Smooth muscle cell (in vitro differentiated cells): Measurements from ENCODE around the gene TTBK1. TPM values are rescaled to one million over a fixed set of nuclear protein-coding genes. Genes with fewer than 3 reads are reported as not detected.

Experiments
- DNase-seq: peaks from one replicate; lab custom pipeline; 2025; ENCODE audit not compliant: unreplicated experiment; lab: John Stamatoyannopoulos, UW
- H2AFZ ChIP-seq: fragments of 200-600 bp; sonication (generic); 2 replicates; pipeline ENCODE4 v1.6.0; 2016; ENCODE audit warnings: antibody characterized with exemption, low read depth, mild to moderate bottlenecking
- H3F3A ChIP-seq: fragments of 200-600 bp; sonication (generic); 2 replicates; pipeline ENCODE4 v1.6.0; 2017; ENCODE audit warnings: antibody characterized with exemption, low read depth
- H3K27ac ChIP-seq: fragments of 200-600 bp; sonication (generic); 2 replicates; pipeline ENCODE4 v1.5.1; 2016; ENCODE audit warnings: low read depth, mild to moderate bottlenecking
- H3K27me3 ChIP-seq: fragments of 200-600 bp; sonication (generic); 2 replicates; pipeline ENCODE4 v1.6.1; 2016; ENCODE audit warnings: low read depth, mild to moderate bottlenecking
- H3K36me3 ChIP-seq: fragments of 200-600 bp; sonication (generic); 2 replicates; pipeline ENCODE4 v1.5.1; 2016; ENCODE audit warnings: low read depth
- H3K4me1 ChIP-seq: fragments of 200-600 bp; sonication (generic); 2 replicates; pipeline ENCODE4 v1.5.1; 2016; ENCODE audit warnings: low read depth
- H3K4me2 ChIP-seq: fragments of 200-600 bp; sonication (generic); 2 replicates; pipeline ENCODE4 v1.6.0; 2016; ENCODE audit warnings: mild to moderate bottlenecking
- H3K4me3 ChIP-seq: fragments of 200-600 bp; sonication (generic); 2 replicates; pipeline ENCODE4 v1.5.1; 2016; ENCODE audit warnings: mild to moderate bottlenecking
- H3K79me2 ChIP-seq: fragments of 200-600 bp; sonication (generic); 2 replicates; pipeline ENCODE4 v1.6.0; 2016; ENCODE audit warnings: low read depth, mild to moderate bottlenecking
- H3K9ac ChIP-seq: fragments of 200-600 bp; sonication (generic); 2 replicates; pipeline ENCODE4 v1.6.0; 2016; ENCODE audit warnings: low read depth
- H3K9me3 ChIP-seq: fragments of 200-600 bp; sonication (generic); replicated peaks from 2 replicates; pipeline ENCODE4 v1.5.1; 2016; ENCODE audit warnings: low read depth
- H4K20me1 ChIP-seq: fragments of 200-600 bp; sonication (generic); 2 replicates; pipeline ENCODE4 v1.6.0; 2016; ENCODE audit warnings: low read depth
- CTCF ChIP-seq: fragments of 200-600 bp; sonication (generic); IDR thresholded peaks from 2 replicates; pipeline ENCODE4 v1.5.1; 2017; ENCODE audit warnings: borderline replicate concordance, mild to moderate bottlenecking, antibody characterized with exemption; ENCODE audit not compliant: insufficient read depth, poor library complexity, severe bottlenecking
- WGBS: methylation state at CpG from one replicate; pipeline ENCODE4 v1.1.7; 2016; ENCODE audit warnings: low lambda C conversion rate; 5-methylcytosine and 5-hydroxymethylcytosine counted together
- polyA plus RNA-seq: library from polyadenylated mRNA; unstranded; fragments of >200 nt; fragmentation: Nextera tagmentation; extraction: Ambion mirVana; gene quantifications from 2 replicates; pipeline ENCODE4 v1.2.1, GENCODE V29; 2016
- total RNA-seq: library from RNA; depleted of rRNA; stranded (reverse); fragments of >200 nt; gene quantifications from 2 replicates; pipeline ENCODE4 v1.2.3, GENCODE V29; 2014

Gene TTBK1
- total and polyA plus RNA-seq, 2 experiments from 2014 or later: not detected

GRCh38 chr6:43318011-43318410, 74.7 kb downstream of the TTBK1 start:
- Histone ChIP-seq H3F3A (no peaks in the 10 kb centered on the region), H3K9ac (no peak overlapping the region), H3K79me2 (no peaks in the 10 kb centered on the region), H3K4me3 (no peak overlapping the region), H3K4me1 (no peaks in the 10 kb centered on the region), H2AFZ (no peak overlapping the region), H3K9me3 (no peaks in the 10 kb centered on the region), H3K27ac (no peak overlapping the region), H3K27me3 (no peaks in the 10 kb centered on the region), H3K36me3 (no peaks in the 10 kb centered on the region), H3K4me2 (no peak overlapping the region), H4K20me1 (no peaks in the 10 kb centered on the region)
- no peak for DNase-seq
- WGBS: 90% methylated on average over 2 of the region's 2 CpGs
- no peak for TF ChIP-seq CTCF

GRCh38 chr6:43325876-43326275, 82.6 kb downstream of the TTBK1 start:
- Histone ChIP-seq H3K4me1 (no peaks in the 10 kb centered on the region), H3K4me2 (no peak overlapping the region), H3F3A (no peaks in the 10 kb centered on the region), H3K9ac (no peak overlapping the region), H2AFZ (no peak overlapping the region), H3K27me3 (no peaks in the 10 kb centered on the region), H3K36me3 (no peaks in the 10 kb centered on the region), H3K27ac (no peak overlapping the region), H3K79me2 (no peaks in the 10 kb centered on the region), H3K9me3 (no peaks in the 10 kb centered on the region), H4K20me1 (no peaks in the 10 kb centered on the region), H3K4me3 (no peak overlapping the region)
- no peak for DNase-seq
- 79% methylated on average over 1 of the region's 1 CpG for WGBS
- no peak for TF ChIP-seq CTCF

GRCh38 chr6:43328528-43328927, 85.2 kb downstream of the TTBK1 start:
- 53% methylated on average over 1 of the region's 1 CpG for WGBS
- no peaks in the 10 kb centered on the region for H4K20me1 ChIP-seq
- no peaks in the 10 kb centered on the region for H3K79me2 ChIP-seq
- no peaks in the 10 kb centered on the region for H3K4me1 ChIP-seq
- H3F3A ChIP-seq: no peaks in the 10 kb centered on the region
- TF ChIP-seq CTCF: no peak
- peak overlapping the region; percentile 49 for H3K27ac ChIP-seq
- no peaks in the 10 kb centered on the region for H3K36me3 ChIP-seq
- H3K4me3 ChIP-seq: no peak overlapping the region
- H3K27me3 ChIP-seq: no peaks in the 10 kb centered on the region
- no peak overlapping the region for H2AFZ ChIP-seq
- no peak for DNase-seq
- H3K4me2 ChIP-seq: no peak overlapping the region
- no peaks in the 10 kb centered on the region for H3K9me3 ChIP-seq
- no peak overlapping the region for H3K9ac ChIP-seq

GRCh38 chr6:43331470-43331869, 88.2 kb downstream of the TTBK1 start:
- Histone ChIP-seq H3K4me1 (no peaks in the 10 kb centered on the region), H3K79me2 (no peaks in the 10 kb centered on the region), H3K4me3 (no peak overlapping the region), H3K9ac (no peak overlapping the region), H3K4me2 (no peak overlapping the region), H3K36me3 (no peaks in the 10 kb centered on the region), H3K27ac (no peak overlapping the region), H2AFZ (no peak overlapping the region), H3F3A (no peaks in the 10 kb centered on the region), H4K20me1 (no peaks in the 10 kb centered on the region), H3K27me3 (no peaks in the 10 kb centered on the region), H3K9me3 (no peaks in the 10 kb centered on the region)
- TF ChIP-seq CTCF: no peak
- DNase-seq: no peak
- WGBS: 78% methylated on average over 1 of the region's 1 CpG
